ENCODE measurements around the gene C6orf132. TPM values are rescaled to one million over a fixed set of nuclear protein-coding genes. Genes with fewer than 3 reads are reported as not detected.

C6orf132 gene
- total RNA-seq, 4 donors from 2014 or later, result 3.0 to 19.0 (median 3.6) TPM

DNA sequence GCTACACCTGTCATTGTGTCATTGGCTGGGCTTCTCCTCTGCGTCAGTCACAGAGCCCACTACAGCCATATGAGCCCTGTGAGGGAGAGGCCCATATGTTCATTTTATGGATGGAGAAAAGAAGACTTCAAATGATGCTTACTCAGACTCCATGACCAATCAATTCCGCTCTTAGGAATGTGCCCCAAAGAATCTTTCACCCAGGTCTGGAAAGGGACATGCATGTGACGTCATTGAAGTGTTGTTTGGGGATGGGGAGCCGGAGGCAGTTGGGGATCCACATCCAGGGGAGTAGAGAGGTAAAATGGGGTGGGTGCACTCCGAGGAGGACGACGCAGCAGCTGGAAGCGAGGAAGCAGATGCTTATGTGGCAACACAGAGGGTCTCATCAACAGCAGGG is 9.6 kb upstream of the C6orf132 start:
- DNase-seq (ENCODE audit: low spot score) (no peak), ATAC-seq (ENCODE audit: low FRiP score) (no peak)
- TF ChIP-seq, protein P1, sequence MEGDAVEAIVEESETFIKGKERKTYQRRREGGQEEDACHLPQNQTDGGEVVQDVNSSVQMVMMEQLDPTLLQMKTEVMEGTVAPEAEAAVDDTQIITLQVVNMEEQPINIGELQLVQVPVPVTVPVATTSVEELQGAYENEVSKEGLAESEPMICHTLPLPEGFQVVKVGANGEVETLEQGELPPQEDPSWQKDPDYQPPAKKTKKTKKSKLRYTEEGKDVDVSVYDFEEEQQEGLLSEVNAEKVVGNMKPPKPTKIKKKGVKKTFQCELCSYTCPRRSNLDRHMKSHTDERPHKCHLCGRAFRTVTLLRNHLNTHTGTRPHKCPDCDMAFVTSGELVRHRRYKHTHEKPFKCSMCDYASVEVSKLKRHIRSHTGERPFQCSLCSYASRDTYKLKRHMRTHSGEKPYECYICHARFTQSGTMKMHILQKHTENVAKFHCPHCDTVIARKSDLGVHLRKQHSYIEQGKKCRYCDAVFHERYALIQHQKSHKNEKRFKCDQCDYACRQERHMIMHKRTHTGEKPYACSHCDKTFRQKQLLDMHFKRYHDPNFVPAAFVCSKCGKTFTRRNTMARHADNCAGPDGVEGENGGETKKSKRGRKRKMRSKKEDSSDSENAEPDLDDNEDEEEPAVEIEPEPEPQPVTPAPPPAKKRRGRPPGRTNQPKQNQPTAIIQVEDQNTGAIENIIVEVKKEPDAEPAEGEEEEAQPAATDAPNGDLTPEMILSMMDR (IDR thresholded peaks at IDR 0.05), result no peak

DNA sequence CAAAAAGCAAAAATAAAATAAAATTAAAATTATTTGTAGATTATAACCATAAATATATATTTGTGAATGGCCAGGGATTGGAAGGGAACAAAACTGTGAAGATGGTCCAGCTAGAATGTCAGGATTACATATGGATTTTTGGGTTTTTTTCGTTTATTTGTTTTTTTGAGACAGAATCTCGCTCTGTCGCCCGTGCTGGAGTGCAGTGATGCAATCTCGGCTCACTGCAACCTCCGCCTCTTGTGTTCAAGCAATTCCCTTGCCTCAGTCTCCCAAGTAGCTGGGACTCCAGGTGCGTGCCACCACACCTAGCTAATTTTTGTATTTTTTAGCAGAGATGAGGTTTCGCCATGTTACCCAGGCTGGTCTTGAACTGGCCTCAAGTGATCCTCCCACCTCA is 7.8 kb upstream of the C6orf132 start:
- ATAC-seq (ENCODE audit: low FRiP score) (no peak), DNase-seq (ENCODE audit: low spot score) (no peak)
- TF ChIP-seq, protein P1 (IDR thresholded peaks at IDR 0.05), result no peak

DNA sequence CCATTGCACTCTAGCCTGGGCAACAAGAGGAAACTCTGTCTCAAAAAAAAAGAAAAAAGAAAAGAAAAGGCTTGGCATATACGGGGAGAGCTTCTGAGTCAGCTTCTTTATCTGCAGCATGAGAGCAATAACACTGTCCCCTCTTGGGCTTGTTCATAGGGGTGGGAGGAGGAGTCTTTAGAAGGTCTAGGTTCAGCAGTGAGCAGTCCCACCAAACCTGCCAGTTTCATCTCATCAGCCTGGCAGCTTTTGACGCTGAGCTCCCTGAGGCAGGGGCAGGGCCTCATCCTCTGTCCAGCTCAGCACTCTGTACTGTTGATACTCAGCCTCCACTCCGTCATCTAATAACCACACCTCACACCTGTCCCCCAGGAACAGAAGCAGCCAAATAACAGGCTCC is 5.6 kb upstream of the C6orf132 start:
- ATAC-seq (ENCODE audit: low FRiP score) (peak; percentile 86), DNase-seq (ENCODE audit: low spot score) (no peak)
- TF ChIP-seq, protein P1 (IDR thresholded peaks at IDR 0.05), result no peak

DNA sequence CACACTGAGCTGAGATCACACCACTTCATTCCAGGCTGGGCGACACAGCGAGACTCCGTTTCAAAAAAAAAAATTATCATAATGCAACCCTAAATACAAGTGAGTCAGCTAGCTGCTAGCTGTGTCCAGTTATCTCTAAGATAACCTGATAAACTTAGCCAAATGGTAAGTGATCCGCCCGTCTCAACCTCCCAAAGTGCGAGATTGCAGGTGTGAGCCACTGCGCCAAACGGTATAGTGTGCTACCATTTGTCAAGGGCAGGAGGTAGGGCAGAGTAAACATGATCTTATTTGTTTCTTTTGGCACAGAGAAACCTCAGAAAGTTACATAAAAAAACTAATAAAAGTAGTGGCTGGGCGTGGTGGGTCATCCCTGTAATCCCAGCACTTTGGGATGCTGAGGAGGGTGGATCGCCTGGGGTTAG is 4.7 kb upstream of the C6orf132 start:
- ATAC-seq (ENCODE audit: low FRiP score), result no peak

DNA sequence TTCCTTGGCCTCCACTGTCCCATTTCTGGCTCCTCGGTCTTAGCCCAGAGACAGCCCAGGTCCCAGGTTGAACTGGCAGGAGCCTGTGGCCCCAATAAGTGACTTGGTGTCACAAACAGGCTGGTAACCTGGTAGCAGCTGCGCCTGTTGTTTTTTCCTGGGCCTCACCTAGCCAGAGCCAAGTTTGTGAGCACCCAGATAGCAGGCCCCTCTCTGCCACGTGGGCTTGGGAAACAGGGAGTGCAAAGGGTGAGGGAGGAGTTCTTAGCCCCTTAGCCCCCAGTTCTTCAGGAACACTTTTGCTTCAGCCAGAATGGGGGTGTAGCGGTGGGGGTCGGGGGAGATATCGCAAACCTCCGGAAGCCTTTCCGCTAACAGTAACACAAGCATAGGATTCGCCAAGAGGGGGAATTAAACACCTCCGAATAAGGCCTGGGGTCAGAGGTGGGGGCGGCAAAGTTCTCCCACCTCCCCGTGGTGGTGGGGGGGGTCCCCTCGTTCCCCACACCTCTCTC is 760 bp downstream of the C6orf132 start:
- DNase-seq (ENCODE audit: low spot score) (no peak), ATAC-seq (ENCODE audit: low FRiP score) (peak; percentile 22)
- TF ChIP-seq, protein P1 (IDR thresholded peaks at IDR 0.05), result no peak

More for the DNA sequence above, 4.7 kb upstream of the C6orf132 start:
- TF ChIP-seq, protein P1 (IDR thresholded peaks at IDR 0.05), result no peak
- DNase-seq (ENCODE audit: low spot score), result no peak

DNA sequence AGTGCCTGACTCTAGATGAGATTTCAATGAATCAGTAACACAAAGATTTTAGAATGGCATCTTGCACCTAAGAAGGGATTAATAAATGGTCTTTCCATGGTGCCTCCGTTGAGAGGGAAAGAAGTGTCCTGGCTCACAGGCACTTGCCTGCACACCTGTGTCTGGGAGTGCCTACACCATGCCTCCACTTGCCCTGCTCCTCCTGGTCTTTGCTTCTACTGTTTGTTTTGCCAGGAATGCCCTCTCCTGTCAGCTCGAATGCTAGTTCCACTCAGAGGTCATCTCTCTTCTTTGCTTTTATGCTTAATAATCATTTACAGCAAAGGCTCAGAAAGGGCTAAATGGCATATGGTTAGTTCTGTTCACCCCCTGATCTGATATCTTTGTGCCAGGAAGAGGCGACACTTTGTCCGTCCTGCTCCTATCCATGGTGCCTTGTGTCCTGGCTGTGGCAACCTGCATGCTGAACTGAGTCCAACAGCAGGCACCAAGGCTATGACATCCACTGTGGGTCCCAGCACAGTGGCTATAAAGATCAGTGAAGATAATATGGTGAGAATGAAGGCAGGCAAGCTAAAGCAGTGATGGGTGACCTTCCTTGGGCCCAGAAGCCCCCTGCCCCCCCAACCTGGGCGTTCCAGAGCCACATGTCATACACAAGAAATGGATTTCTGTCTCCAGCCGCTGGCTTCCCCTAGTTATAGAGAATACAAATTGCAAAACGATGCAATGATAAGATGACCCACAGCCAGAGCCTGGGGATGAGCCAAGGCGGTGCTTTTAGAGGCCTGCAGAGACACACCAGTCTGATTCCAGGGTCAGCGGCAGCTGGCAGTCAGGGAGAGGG is 1.4 kb downstream of the C6orf132 start:
- TF ChIP-seq, protein P1 (IDR thresholded peaks at IDR 0.05), result no peak
- DNase-seq (ENCODE audit: low spot score), result no peak
- ATAC-seq (ENCODE audit: low FRiP score), result peak; percentile 21

DNA sequence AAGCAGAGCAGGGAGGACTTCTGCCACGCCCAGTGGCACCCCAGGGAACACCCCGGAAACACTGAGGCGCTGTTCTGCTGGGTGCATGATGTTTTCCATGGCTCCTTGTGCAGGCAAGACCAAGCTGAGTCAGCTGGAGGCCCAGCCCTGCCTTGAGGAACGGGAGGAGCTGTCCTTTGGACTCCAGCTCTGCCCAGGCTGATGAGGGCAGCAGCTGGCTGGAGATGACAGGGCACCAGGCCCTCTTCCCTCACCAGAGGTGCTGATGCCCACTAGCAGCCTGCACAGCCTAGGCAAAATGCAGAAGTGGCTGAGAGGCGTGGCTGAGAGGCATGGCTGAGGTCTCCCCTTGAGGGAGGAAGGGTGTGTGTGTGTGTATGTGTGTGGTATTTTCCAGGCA is 2.4 kb downstream of the C6orf132 start:
- TF ChIP-seq, protein P1 (IDR thresholded peaks at IDR 0.05), result no peak
- DNase-seq (ENCODE audit: low spot score) (no peak), ATAC-seq (ENCODE audit: low FRiP score) (peak; percentile 26)

Data from omental fat pad (tissue), 4 donors.